ENCODE data around the gene TASOR2.

TASOR2 gene

DNA sequence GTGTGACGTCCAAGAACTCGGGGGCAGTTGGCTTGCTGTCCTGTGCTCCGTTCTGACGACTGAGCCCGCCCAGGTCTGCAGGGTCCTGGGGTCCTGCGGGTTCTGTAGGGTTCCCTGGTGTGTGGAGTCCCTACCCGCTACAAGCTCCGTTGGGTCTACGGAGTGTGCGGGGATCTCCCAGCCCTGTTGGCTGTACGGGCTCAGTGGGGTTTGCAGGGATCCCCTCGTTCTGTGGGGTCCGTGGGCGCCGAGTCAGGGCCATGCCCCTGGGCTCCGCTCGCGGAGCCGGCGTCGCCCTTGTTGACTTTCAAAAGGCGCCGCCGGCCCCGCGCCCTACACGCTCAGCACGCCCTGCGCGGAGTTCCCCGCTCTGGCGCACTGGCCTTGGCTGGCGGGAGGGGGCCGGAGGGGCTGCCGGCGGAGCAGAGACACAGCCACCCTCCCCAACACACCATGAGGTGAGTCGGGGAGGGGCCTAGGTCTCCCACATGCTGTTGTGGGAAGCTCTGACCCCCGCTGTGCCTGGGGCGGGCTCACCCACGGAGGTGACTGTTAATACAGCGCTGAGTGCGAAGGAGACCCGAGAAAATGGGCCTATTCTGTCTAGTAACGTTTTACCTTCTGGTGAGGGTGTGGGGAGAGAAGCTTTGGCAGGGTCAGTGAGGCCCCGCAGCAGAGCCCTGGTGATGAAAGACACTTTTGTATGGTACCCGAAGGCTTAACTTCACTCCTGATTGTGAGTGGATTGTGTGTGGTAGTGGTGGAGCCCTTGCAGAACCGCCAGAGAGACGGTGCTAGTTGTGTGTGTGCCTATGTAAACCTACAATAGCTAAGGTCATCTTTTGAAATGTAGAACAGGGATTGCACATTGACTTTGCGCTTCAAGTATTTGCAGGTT, 8.1 kb downstream of the TASOR2 start:
- Histone ChIP-seq H3K36me3 (ENCODE audit: control insufficient read depth, low read length) (peaks cover 92% of the 10 kb centered on the region), H3K4me2 (ENCODE audit: low read length) (peak overlapping the region; percentile 97), H3K79me2 (ENCODE audit: control insufficient read depth, low read length) (peaks cover 100% of the 10 kb centered on the region), H3K27ac (ENCODE audit: low read depth, low read length) (peak overlapping the region; percentile 99), H4K20me1 (ENCODE audit: control insufficient read depth, insufficient read depth, low read depth, low read length) (0 out of 2 replicates have a peak, but pooled peaks cover 8% of the 10 kb centered on the region), H3K4me1 (ENCODE audit: control insufficient read depth, low read length) (peaks cover 63% of the 10 kb centered on the region), H3K9me3 (ENCODE audit: control insufficient read depth, insufficient read depth, low read length) (no peaks in the 10 kb centered on the region), H3K9me2 (replicated peaks; ENCODE audit: control insufficient read depth, low read length) (no peaks in the 10 kb centered on the region), H3F3A (ENCODE audit: control insufficient read depth, insufficient read depth) (peaks cover 62% of the 10 kb centered on the region), H3K4me3 (ENCODE audit: low read length) (peak overlapping the region; percentile 78), H3K27me3 (ENCODE audit: control insufficient read depth, low read length) (no peaks in the 10 kb centered on the region)
- TF ChIP-seq, protein P1, sequence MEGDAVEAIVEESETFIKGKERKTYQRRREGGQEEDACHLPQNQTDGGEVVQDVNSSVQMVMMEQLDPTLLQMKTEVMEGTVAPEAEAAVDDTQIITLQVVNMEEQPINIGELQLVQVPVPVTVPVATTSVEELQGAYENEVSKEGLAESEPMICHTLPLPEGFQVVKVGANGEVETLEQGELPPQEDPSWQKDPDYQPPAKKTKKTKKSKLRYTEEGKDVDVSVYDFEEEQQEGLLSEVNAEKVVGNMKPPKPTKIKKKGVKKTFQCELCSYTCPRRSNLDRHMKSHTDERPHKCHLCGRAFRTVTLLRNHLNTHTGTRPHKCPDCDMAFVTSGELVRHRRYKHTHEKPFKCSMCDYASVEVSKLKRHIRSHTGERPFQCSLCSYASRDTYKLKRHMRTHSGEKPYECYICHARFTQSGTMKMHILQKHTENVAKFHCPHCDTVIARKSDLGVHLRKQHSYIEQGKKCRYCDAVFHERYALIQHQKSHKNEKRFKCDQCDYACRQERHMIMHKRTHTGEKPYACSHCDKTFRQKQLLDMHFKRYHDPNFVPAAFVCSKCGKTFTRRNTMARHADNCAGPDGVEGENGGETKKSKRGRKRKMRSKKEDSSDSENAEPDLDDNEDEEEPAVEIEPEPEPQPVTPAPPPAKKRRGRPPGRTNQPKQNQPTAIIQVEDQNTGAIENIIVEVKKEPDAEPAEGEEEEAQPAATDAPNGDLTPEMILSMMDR (IDR thresholded peaks at IDR 0.05; ENCODE audit: low read depth, low read length, poor library complexity, severe bottlenecking): no peak
- TF ChIP-seq EZH2phosphoT487 (IDR thresholded peaks at IDR 0.05; ENCODE audit: borderline replicate concordance, low read length): no peak

DNA sequence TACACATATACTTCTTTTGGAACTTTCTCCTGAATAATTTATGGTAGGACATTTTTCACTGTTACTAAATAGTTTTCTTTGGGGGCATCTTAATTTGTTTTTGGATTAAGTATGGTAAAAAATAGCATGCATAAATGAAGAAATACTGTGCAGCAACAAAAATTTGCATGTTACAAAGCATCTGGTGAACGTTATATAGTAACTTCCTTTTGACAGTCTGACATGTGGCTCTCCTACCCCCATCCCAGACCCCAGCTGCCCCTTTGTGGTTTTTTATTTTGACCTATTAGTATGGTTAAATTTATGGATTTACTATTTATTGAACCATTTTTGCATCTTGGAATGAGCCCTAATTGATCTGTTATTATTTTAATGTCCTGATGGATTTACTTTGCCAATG, 9.9 kb downstream of the TASOR2 start:
- Histone ChIP-seq H3K9me2 (replicated peaks; ENCODE audit: control insufficient read depth, low read length) (no peaks in the 10 kb centered on the region), H3K79me2 (ENCODE audit: control insufficient read depth, low read length) (peaks cover 100% of the 10 kb centered on the region), H3K27me3 (ENCODE audit: control insufficient read depth, low read length) (no peaks in the 10 kb centered on the region), H3K27ac (ENCODE audit: low read depth, low read length) (peak overlapping the region; percentile 99), H3K4me3 (ENCODE audit: low read length) (peak overlapping the region; percentile 78), H3K4me1 (ENCODE audit: control insufficient read depth, low read length) (peaks cover 70% of the 10 kb centered on the region), H3K36me3 (ENCODE audit: control insufficient read depth, low read length) (peaks cover 93% of the 10 kb centered on the region), H4K20me1 (ENCODE audit: control insufficient read depth, insufficient read depth, low read depth, low read length) (0 out of 2 replicates have a peak, but pooled peaks cover 15% of the 10 kb centered on the region), H3K9me3 (ENCODE audit: control insufficient read depth, insufficient read depth, low read length) (no peaks in the 10 kb centered on the region), H3F3A (ENCODE audit: control insufficient read depth, insufficient read depth) (peaks cover 64% of the 10 kb centered on the region), H3K4me2 (ENCODE audit: low read length) (peak overlapping the region; percentile 97)
- TF ChIP-seq, protein P1 (IDR thresholded peaks at IDR 0.05; ENCODE audit: low read depth, low read length, poor library complexity, severe bottlenecking): no peak
- TF ChIP-seq EZH2phosphoT487 (IDR thresholded peaks at IDR 0.05; ENCODE audit: borderline replicate concordance, low read length): no peak

DNA sequence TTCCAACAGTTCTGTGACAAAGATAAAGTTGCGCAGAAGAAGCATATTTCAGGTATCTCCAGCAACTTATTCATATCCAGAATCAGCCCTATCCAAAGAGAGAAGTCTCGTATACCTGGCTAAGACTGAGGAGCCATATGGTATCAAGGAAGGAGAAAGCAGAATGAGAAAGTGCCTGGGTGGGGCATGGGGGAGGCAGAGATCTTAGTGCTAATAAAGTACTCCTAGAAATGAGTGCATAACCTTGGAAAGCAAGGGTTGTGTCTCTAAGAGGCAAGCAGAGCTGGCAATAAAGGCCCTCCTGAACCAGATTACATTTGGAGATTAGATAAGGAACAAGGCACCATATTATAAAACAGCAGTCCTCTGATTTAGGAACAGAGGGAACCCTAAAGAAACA, 12.7 kb downstream of the TASOR2 start:
- Histone ChIP-seq H4K20me1 (ENCODE audit: control insufficient read depth, insufficient read depth, low read depth, low read length) (peaks cover 29% of the 10 kb centered on the region; the same call in 1 of the 2 replicates), H3K36me3 (ENCODE audit: control insufficient read depth, low read length) (peaks cover 93% of the 10 kb centered on the region), H3K27me3 (ENCODE audit: control insufficient read depth, low read length) (no peaks in the 10 kb centered on the region), H3K9me3 (ENCODE audit: control insufficient read depth, insufficient read depth, low read length) (no peaks in the 10 kb centered on the region), H3F3A (ENCODE audit: control insufficient read depth, insufficient read depth) (peaks cover 47% of the 10 kb centered on the region), H3K27ac (ENCODE audit: low read depth, low read length) (peak overlapping the region; percentile 99), H3K9me2 (replicated peaks; ENCODE audit: control insufficient read depth, low read length) (no peaks in the 10 kb centered on the region), H3K79me2 (ENCODE audit: control insufficient read depth, low read length) (peaks cover 100% of the 10 kb centered on the region), H3K4me3 (ENCODE audit: low read length) (peak overlapping the region; percentile 78), H3K4me2 (ENCODE audit: low read length) (peak overlapping the region; percentile 97), H3K4me1 (ENCODE audit: control insufficient read depth, low read length) (peaks cover 94% of the 10 kb centered on the region)
- no peak for TF ChIP-seq EZH2phosphoT487 (IDR thresholded peaks at IDR 0.05; ENCODE audit: borderline replicate concordance, low read length)
- TF ChIP-seq, protein P1 (IDR thresholded peaks at IDR 0.05; ENCODE audit: low read depth, low read length, poor library complexity, severe bottlenecking): no peak
